ENCODE results near the gene CABLES1. TPM values are rescaled to one million over a fixed set of nuclear protein-coding genes. Genes with fewer than 3 reads are reported as not detected.

Gene CABLES1
- total RNA-seq, 4 donors from 2014 or later, result 0.58 to 1.6 (median 1.3) TPM

DNA sequence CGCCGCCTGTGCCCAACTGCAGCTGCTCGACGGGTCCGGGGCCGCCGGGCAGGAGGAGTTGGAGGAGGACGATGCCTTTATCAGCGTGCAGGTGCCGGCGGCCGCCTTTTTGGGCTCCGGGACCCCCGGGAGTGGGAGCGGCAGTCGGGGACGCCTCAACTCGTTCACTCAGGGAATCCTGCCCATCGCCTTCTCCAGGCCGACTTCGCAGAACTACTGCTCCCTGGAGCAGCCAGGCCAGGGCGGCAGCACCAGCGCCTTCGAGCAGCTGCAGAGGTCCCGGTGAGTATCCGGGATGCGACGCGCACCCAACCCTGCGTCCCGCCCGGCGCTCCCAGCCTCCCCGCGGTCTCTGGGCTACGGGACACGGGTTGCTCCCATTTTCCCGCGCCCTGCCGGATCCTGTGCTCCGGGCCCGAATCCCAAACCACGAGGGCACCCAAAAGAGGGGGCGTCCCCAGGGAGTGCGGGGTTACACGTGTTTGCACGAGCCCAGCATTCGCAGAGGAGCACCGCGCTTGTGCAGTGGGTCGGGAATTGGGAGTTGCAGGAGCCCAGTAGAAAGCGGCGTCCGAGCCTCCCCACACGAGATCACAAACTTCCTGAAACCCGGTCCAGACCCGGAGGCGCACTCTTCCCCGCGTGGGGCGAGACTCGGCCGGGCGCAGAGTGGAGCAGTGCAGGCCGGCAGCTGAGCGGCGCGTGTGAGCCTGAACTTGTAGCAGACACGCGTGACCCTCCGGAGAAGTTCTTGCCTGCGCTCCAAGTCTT, 1.2 kb downstream of the CABLES1 start:
- peak overlapping the region; percentile 4 to 60 (median 30) for H3K27ac ChIP-seq
- in situ Hi-C loops (cut with MboI; ENCODE audit: low sequenced_read_pairs in 4 of 4), result loop anchor here in 3 of 4 donors (10.0 to 25.0 kb wide), 3 partner anchors 238 to 451 kb away; partner anchors contain the start of gene NPC1 (in 1 of the 3)
- no peaks in the 10 kb centered on the region for H3K9me3 ChIP-seq
- peaks cover 9 to 28% (median 21%) of the 10 kb centered on the region in 3 donors for H3K27me3 ChIP-seq
- peak in 1 of 2 donors; percentile 18 for DNase-seq
- TF ChIP-seq, protein P1, sequence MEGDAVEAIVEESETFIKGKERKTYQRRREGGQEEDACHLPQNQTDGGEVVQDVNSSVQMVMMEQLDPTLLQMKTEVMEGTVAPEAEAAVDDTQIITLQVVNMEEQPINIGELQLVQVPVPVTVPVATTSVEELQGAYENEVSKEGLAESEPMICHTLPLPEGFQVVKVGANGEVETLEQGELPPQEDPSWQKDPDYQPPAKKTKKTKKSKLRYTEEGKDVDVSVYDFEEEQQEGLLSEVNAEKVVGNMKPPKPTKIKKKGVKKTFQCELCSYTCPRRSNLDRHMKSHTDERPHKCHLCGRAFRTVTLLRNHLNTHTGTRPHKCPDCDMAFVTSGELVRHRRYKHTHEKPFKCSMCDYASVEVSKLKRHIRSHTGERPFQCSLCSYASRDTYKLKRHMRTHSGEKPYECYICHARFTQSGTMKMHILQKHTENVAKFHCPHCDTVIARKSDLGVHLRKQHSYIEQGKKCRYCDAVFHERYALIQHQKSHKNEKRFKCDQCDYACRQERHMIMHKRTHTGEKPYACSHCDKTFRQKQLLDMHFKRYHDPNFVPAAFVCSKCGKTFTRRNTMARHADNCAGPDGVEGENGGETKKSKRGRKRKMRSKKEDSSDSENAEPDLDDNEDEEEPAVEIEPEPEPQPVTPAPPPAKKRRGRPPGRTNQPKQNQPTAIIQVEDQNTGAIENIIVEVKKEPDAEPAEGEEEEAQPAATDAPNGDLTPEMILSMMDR (IDR thresholded peaks at IDR 0.05 in 4 of 5, conservative IDR thresholded peaks at IDR 0.05 in 1 of 5), result no peak
- no peak for TF ChIP-seq POLR2A (IDR thresholded peaks at IDR 0.05)
- peak overlapping the region; percentile 47 to 67 (median 51) for H3K4me3 ChIP-seq
- intact Hi-C loops (cut with DNase I; ENCODE audit: low total_unique reads), result loop anchor here (10.0 kb wide), 1 partner anchor 1138 kb away; no protein-coding TSS in a partner anchor
- ATAC-seq, result no peak
- H3K4me1 ChIP-seq, result peaks cover 6 to 15% of the 10 kb centered on the region in 2 donors
- no peaks in the 10 kb centered on the region for H3K36me3 ChIP-seq

DNA sequence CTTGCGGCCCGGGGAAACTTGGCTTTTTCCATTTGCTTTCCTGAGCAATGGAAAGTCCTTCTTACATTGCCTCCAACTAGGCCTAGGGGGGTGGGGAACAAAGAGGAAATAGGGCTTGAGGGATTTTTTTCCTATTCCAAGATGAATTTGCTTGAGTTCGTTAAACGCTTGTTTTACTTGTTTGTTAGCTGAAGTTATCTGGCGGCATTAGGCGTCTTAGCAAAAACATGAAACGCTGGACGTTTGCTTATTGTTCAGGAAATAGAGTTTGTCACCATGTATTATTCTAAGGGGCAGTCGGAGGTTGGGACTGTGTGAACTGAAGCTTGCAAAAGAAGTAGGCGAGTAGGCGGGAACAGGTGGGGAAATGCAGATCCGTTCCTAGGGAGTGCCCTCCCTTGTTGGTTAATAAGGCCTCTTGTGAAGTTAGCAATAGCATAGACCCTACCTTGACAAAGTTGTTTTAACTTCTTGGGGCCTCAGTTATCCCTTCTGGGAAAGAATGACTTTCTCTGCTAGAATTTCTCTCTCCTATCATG, 1.9 kb downstream of the CABLES1 start:
- TF ChIP-seq, protein P1 (IDR thresholded peaks at IDR 0.05 in 4 of 5, conservative IDR thresholded peaks at IDR 0.05 in 1 of 5), result no peak
- TF ChIP-seq POLR2A (IDR thresholded peaks at IDR 0.05), result no peak
- DNase-seq, result no peak
- H3K27ac ChIP-seq, result peak overlapping the region in 3 of 4 donors; percentile 4 to 51 (median 40)
- H3K36me3 ChIP-seq, result no peaks in the 10 kb centered on the region
- H3K4me1 ChIP-seq, result peaks cover 6 to 15% of the 10 kb centered on the region in 2 donors
- in situ Hi-C loops (cut with MboI; ENCODE audit: low sequenced_read_pairs in 4 of 4), result loop anchor here in 3 of 4 donors (10.0 to 25.0 kb wide), 3 partner anchors 238 to 450 kb away; partner anchors contain the start of gene NPC1 (in 1 of the 3)
- H3K27me3 ChIP-seq, result peaks cover 9 to 28% (median 21%) of the 10 kb centered on the region in 3 donors
- intact Hi-C loops (cut with DNase I; ENCODE audit: low total_unique reads), result loop anchor here (10.0 kb wide), 1 partner anchor 1138 kb away; no protein-coding TSS in a partner anchor
- no peak for ATAC-seq
- no peaks in the 10 kb centered on the region for H3K9me3 ChIP-seq
- H3K4me3 ChIP-seq, result peak overlapping the region; percentile 47 to 67 (median 51)

DNA sequence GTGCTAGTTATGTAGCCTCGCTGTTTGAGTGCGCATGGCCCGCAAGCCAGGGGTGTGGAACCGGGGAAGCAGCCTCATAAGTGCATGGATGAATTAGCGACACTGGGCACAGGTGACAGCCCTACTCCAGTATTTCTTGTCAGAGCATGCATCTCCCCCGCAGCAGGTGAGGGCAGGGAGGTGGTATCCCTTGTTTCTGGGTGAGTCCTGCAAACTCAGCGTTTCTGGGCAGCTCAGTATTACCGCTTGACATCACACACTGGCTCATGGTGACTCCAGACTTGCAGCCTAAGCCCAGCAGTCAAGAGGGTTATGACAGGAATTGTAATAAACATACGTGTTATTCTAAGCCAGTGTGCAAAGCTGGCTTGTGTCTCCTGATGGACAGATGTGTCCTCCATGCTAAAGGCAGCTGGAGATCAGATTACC, 2.5 kb downstream of the CABLES1 start:
- no peaks in the 10 kb centered on the region for H3K9me3 ChIP-seq
- H3K36me3 ChIP-seq, result no peaks in the 10 kb centered on the region
- peaks cover 6 to 15% of the 10 kb centered on the region in 2 donors for H3K4me1 ChIP-seq
- DNase-seq (no peak), ATAC-seq (no peak)
- in situ Hi-C loops (cut with MboI; ENCODE audit: low sequenced_read_pairs in 4 of 4) (loop anchor here in 3 of 4 donors (10.0 to 25.0 kb wide), 3 partner anchors 237 to 449 kb away; partner anchors contain the start of gene NPC1 (in 1 of the 3)), intact Hi-C loops (cut with DNase I; ENCODE audit: low total_unique reads) (loop anchor here (10.0 kb wide), 1 partner anchor 1137 kb away; no protein-coding TSS in a partner anchor)
- H3K27me3 ChIP-seq, result peaks cover 9 to 28% (median 21%) of the 10 kb centered on the region in 3 donors
- H3K4me3 ChIP-seq, result peak overlapping the region in 1 of 4 donors; percentile 67
- H3K27ac ChIP-seq, result no peak overlapping the region
- TF ChIP-seq, protein P1 (IDR thresholded peaks at IDR 0.05 in 4 of 5, conservative IDR thresholded peaks at IDR 0.05 in 1 of 5), result no peak
- TF ChIP-seq POLR2A (IDR thresholded peaks at IDR 0.05), result no peak

DNA sequence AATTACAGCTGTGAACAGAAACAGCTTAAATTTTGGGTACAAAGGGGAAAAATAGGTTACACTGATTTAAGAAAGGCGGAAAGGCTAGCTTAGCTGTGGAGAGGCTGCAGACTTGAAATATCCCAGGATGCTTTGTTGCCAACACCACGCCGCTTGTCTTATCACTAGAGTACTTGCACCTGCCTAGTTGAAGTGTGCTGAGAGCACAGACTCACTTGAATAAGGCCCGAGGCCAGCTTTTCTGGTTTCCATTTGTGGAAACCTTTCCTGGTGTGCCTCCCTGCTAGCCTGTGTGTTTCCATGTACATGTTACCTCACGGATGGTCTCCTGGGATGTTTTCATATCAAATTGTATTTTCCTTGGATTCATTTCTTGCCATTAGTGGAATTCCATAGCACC, 3.2 kb downstream of the CABLES1 start:
- DNase-seq (no peak), ATAC-seq (no peak)
- Histone ChIP-seq H3K27ac (no peak overlapping the region), H3K4me3 (no peak overlapping the region), H3K36me3 (no peaks in the 10 kb centered on the region), H3K4me1 (peaks cover 6 to 15% of the 10 kb centered on the region in 2 donors), H3K9me3 (no peaks in the 10 kb centered on the region), H3K27me3 (peaks cover 9 to 28% (median 21%) of the 10 kb centered on the region in 3 donors)
- intact Hi-C loops (cut with DNase I; ENCODE audit: low total_unique reads), result loop anchor here (10.0 kb wide), 1 partner anchor 1136 kb away; no protein-coding TSS in a partner anchor
- in situ Hi-C loops (cut with MboI; ENCODE audit: low sequenced_read_pairs in 4 of 4), result loop anchor here in 3 of 4 donors (10.0 to 25.0 kb wide), 3 partner anchors 236 to 449 kb away; partner anchors contain the start of gene NPC1 (in 1 of the 3)
- TF ChIP-seq POLR2A (IDR thresholded peaks at IDR 0.05), result no peak
- TF ChIP-seq, protein P1 (IDR thresholded peaks at IDR 0.05 in 4 of 5, conservative IDR thresholded peaks at IDR 0.05 in 1 of 5), result no peak
